BJ (cell line): ENCODE data around the gene CTNNA2. TPM values are rescaled to one million over a fixed set of nuclear protein-coding genes. Genes with fewer than 3 reads are reported as not detected.

Experiments
- CTCF ChIA-PET: fragments of 350-600 bp; formaldehyde crosslinking; extraction: SDS; loops from one replicate; lab custom pipeline; 2021; ENCODE audit warnings: antibody characterized with exemption, inconsistent platforms; lab: Yijun Ruan, JAX
- POLR2A ChIA-PET: fragments of 300-600 bp; sonication (Branson Sonifier 250); formaldehyde crosslinking; extraction: SDS; loops from one replicate; lab custom pipeline; 2021; ENCODE audit warnings: antibody characterized with exemption; lab: Charles Lee
- DNase-seq: peaks from one replicate; pipeline ENCODE4 v3.0.0-alpha.2; 2011; ENCODE audit warnings: low read depth
- H3K27me3 ChIP-seq: 2 replicates; pipeline ENCODE4 v1.6.0; 2011; ENCODE audit warnings: low read length; ENCODE audit not compliant: control insufficient read depth, insufficient read depth
- H3K36me3 ChIP-seq: 2 replicates; pipeline ENCODE4 v1.5.1; 2011; ENCODE audit warnings: low read length; ENCODE audit not compliant: control insufficient read depth, insufficient read depth
- H3K4me3 ChIP-seq: 2 replicates; pipeline ENCODE4 v1.5.1; 2011; ENCODE audit warnings: low read depth, mild to moderate bottlenecking, control low read depth, low read length
- CTCF ChIP-seq: IDR thresholded peaks from 2 replicates; pipeline ENCODE4 v1.5.1; 2011; ENCODE audit warnings: low read depth, mild to moderate bottlenecking, control low read depth, inconsistent platforms, low read length, moderate library complexity; ENCODE audit not compliant: insufficient read depth
- polyA plus RNA-seq: library from polyadenylated mRNA; depleted of rRNA; stranded (reverse); fragments of >200 nt; gene quantifications from 2 replicates; pipeline ENCODE4 v1.2.3, GENCODE V29; 2011

The CTNNA2 gene
- polyA plus RNA-seq, 1 experiment, result not detected

GRCh38 chr2:80074321-80075070 lies 561.6 kb downstream of the CTNNA2 start:
- CTCF ChIA-PET, result interaction anchor here (0.6 to 6.7 kb wide), 15 partner anchors 9 to 422 kb away, joined by 3 to 89 read pairs (median 4); no protein-coding TSS in a partner anchor
- DNase-seq, result no peak
- H3K27me3 ChIP-seq, result no peaks in the 10 kb centered on the region
- no peaks in the 10 kb centered on the region for H3K36me3 ChIP-seq
- H3K4me3 ChIP-seq, result no peak overlapping the region
- POLR2A ChIA-PET, result no interaction called here
- no peak for TF ChIP-seq CTCF

- CTCF ChIA-PET, result interaction anchor here (6.7 kb wide), 1 partner anchor 163 kb away, joined by 89 read pairs; no protein-coding TSS in a partner anchor
These were observed 562.9 kb downstream of the CTNNA2 start for GRCh38 chr2:80075719-80076118.

GRCh38 chr2:80078290-80079036 lies 565.6 kb downstream of the CTNNA2 start:
- Histone ChIP-seq H3K4me3 (no peak overlapping the region), H3K27me3 (no peaks in the 10 kb centered on the region), H3K36me3 (no peaks in the 10 kb centered on the region)
- POLR2A ChIA-PET, result no interaction called here
- DNase-seq, result no peak
- no peak for TF ChIP-seq CTCF
- CTCF ChIA-PET, result interaction anchor here (1.1 to 6.0 kb wide), 3 partner anchors 8 to 160 kb away, joined by 3 to 48 read pairs (median 3); no protein-coding TSS in a partner anchor

More at GRCh38 chr2:80075719-80076118, 562.9 kb downstream of the CTNNA2 start:
- Histone ChIP-seq H3K4me3 (no peak overlapping the region), H3K27me3 (no peaks in the 10 kb centered on the region), H3K36me3 (no peaks in the 10 kb centered on the region)
- no peak for TF ChIP-seq CTCF
- DNase-seq, result no peak
- POLR2A ChIA-PET, result no interaction called here

GRCh38 chr2:80080957-80081356 lies 568.1 kb downstream of the CTNNA2 start:
- Histone ChIP-seq H3K27me3 (no peaks in the 10 kb centered on the region), H3K4me3 (peak overlapping the region; percentile 27), H3K36me3 (no peaks in the 10 kb centered on the region)
- TF ChIP-seq CTCF, result no peak
- ChIA-PET CTCF (interaction anchor here (1.1 to 6.0 kb wide), 2 partner anchors 11 to 158 kb away, joined by 3 to 48 read pairs; no protein-coding TSS in a partner anchor), POLR2A (no interaction called here)
- no peak for DNase-seq

GRCh38 chr2:80086831-80087230 lies 574.0 kb downstream of the CTNNA2 start:
- ChIA-PET POLR2A (no interaction called here), CTCF (interaction anchor here (0.7 to 4.3 kb wide), 6 partner anchors 8 to 152 kb away, joined by 3 to 22 read pairs (median 3); no protein-coding TSS in a partner anchor)
- Histone ChIP-seq H3K27me3 (0 out of 2 replicates have a peak, but pooled peaks cover 1% of the 10 kb centered on the region), H3K4me3 (no peak overlapping the region), H3K36me3 (no peaks in the 10 kb centered on the region)
- TF ChIP-seq CTCF, result peak; percentile 47
- peak; percentile 46 for DNase-seq
